H9 (cell line): ENCODE data around the gene FREM2. TPM values are rescaled to one million over a fixed set of nuclear protein-coding genes. Genes with fewer than 3 reads are reported as not detected.

ENCODE experiments used
- DNase-seq: peaks from one replicate; pipeline ENCODE4 v3.0.0-alpha.2; 2017
- H2AFZ ChIP-seq: one replicate; pipeline ENCODE4 v1.6.1; 2013; ENCODE audit warnings: mild to moderate bottlenecking, low read length, control low read depth, moderate library complexity
- H2AK5ac ChIP-seq: 2 replicates; pipeline ENCODE4 v1.6.1; 2013; ENCODE audit warnings: low read length, control low read depth, mixed read lengths; ENCODE audit not compliant: insufficient read length
- H2BK120ac ChIP-seq: one replicate; pipeline ENCODE4 v1.6.1; 2013; ENCODE audit warnings: low read depth, mild to moderate bottlenecking, low read length, control low read depth, inconsistent platforms; ENCODE audit not compliant: poor library complexity, severe bottlenecking
- H2BK12ac ChIP-seq: 2 replicates; pipeline ENCODE4 v1.6.1; 2013; ENCODE audit warnings: low read length, control low read depth, mixed read lengths, low read depth; ENCODE audit not compliant: insufficient read length
- H2BK15ac ChIP-seq: 2 replicates; pipeline ENCODE4 v1.6.1; 2013; ENCODE audit warnings: low read depth, low read length, control low read depth
- H2BK20ac ChIP-seq: one replicate; pipeline ENCODE4 v1.6.1; 2013; ENCODE audit warnings: low read depth, mild to moderate bottlenecking, low read length, control low read depth, inconsistent platforms; ENCODE audit not compliant: poor library complexity, severe bottlenecking
- H2BK5ac ChIP-seq: 2 replicates; pipeline ENCODE4 v1.6.1; 2013; ENCODE audit warnings: low read length, control low read depth, mixed read lengths; ENCODE audit not compliant: insufficient read length
- H3K14ac ChIP-seq: 2 replicates; pipeline ENCODE4 v1.6.1; 2013; ENCODE audit warnings: low read length, control low read depth; ENCODE audit not compliant: insufficient read depth
- H3K18ac ChIP-seq: 2 replicates; pipeline ENCODE4 v1.6.1; 2013; ENCODE audit warnings: low read depth, mild to moderate bottlenecking, mixed read lengths, low read length, control low read depth; ENCODE audit not compliant: insufficient read length
- H3K23ac ChIP-seq: 2 replicates; pipeline ENCODE4 v1.6.1; 2013; ENCODE audit warnings: low read length, control low read depth, mixed read lengths, low read depth; ENCODE audit not compliant: insufficient read length
- H3K23me2 ChIP-seq: 2 replicates; pipeline ENCODE4 v1.6.1; 2013; ENCODE audit warnings: low read depth, mild to moderate bottlenecking, mixed read lengths, low read length, control low read depth; ENCODE audit not compliant: insufficient read length, poor library complexity, severe bottlenecking
- H3K27ac ChIP-seq: 2 replicates; pipeline ENCODE4 v1.5.1; 2013; ENCODE audit warnings: low read length, control low read depth, mixed read lengths, low read depth; ENCODE audit not compliant: insufficient read length
- H3K27me3 ChIP-seq: 2 replicates; pipeline ENCODE4 v1.6.1; 2013; ENCODE audit warnings: low read length, control low read depth, inconsistent platforms; ENCODE audit not compliant: insufficient read depth
- H3K4ac ChIP-seq: 2 replicates; pipeline ENCODE4 v1.6.1; 2013; ENCODE audit warnings: low read depth, mild to moderate bottlenecking, control low read depth, inconsistent platforms, low read length, moderate library complexity
- H3K4me1 ChIP-seq: 2 replicates; pipeline ENCODE4 v1.6.1; 2013; ENCODE audit warnings: low read length, control low read depth, inconsistent platforms; ENCODE audit not compliant: insufficient read depth
- H3K4me2 ChIP-seq: 2 replicates; pipeline ENCODE4 v1.6.1; 2013; ENCODE audit warnings: low read length, control low read depth, mixed read lengths; ENCODE audit not compliant: insufficient read length, insufficient read depth
- H3K56ac ChIP-seq: 2 replicates; pipeline ENCODE4 v1.6.1; 2013; ENCODE audit warnings: low read depth, mild to moderate bottlenecking, mixed read lengths, low read length, control low read depth; ENCODE audit not compliant: insufficient read length
- H3K79me1 ChIP-seq: 2 replicates; pipeline ENCODE4 v1.6.1; 2013; ENCODE audit warnings: low read depth, mild to moderate bottlenecking, moderate library complexity, low read length, control low read depth, inconsistent platforms; ENCODE audit not compliant: insufficient read depth, poor library complexity, severe bottlenecking
- H3K79me2 ChIP-seq: 2 replicates; pipeline ENCODE4 v1.6.1; 2013; ENCODE audit warnings: low read length, control low read depth, inconsistent platforms; ENCODE audit not compliant: insufficient read depth
- H3K9ac ChIP-seq: 2 replicates; pipeline ENCODE4 v1.6.1; 2013; ENCODE audit warnings: low read length, control low read depth, mixed read lengths; ENCODE audit not compliant: insufficient read length; ENCODE audit errors: extremely low read depth
- H3K9me3 ChIP-seq: one replicate; pipeline ENCODE4 v1.6.1; 2013; ENCODE audit warnings: low read depth, low read length, inconsistent platforms; ENCODE audit not compliant: control insufficient read depth
- H3T11ph ChIP-seq: one replicate; pipeline ENCODE4 v1.6.1; 2013; ENCODE audit warnings: mild to moderate bottlenecking, low read length, control low read depth, inconsistent platforms
- H4K20me1 ChIP-seq: one replicate; pipeline ENCODE4 v1.6.1; 2013; ENCODE audit not compliant: control insufficient read depth, insufficient read length, insufficient read depth
- H4K5ac ChIP-seq: 2 replicates; pipeline ENCODE4 v1.6.1; 2013; ENCODE audit warnings: low read depth, mild to moderate bottlenecking, mixed read lengths, low read length, control low read depth; ENCODE audit not compliant: insufficient read length
- H4K8ac ChIP-seq: replicated peaks from 2 replicates; pipeline ENCODE4 v1.6.1; 2013; ENCODE audit warnings: low read length, control low read depth, mixed read lengths, low read depth; ENCODE audit not compliant: insufficient read length
- H4K91ac ChIP-seq: 2 replicates; pipeline ENCODE4 v1.6.1; 2013; ENCODE audit warnings: low read depth, mild to moderate bottlenecking, moderate library complexity, mixed read lengths, low read length, control low read depth; ENCODE audit not compliant: insufficient read length
- H3K27ac Mint-ChIP-seq, 3 experiments: 2 replicates in 2 of 3; 3 replicates in 1 of 3; pipeline ENCODE4 v1.8.0; 2020 to 2021; ENCODE audit warnings: mixed read lengths in 3 of 3, mild to moderate bottlenecking in 1 of 3, moderate library complexity in 1 of 3
- H3K27me3 Mint-ChIP-seq: 2 replicates; pipeline ENCODE4 v1.8.0; 2021; ENCODE audit warnings: low read depth, mild to moderate bottlenecking, moderate library complexity, mixed read lengths
- H3K36me3 Mint-ChIP-seq, 3 experiments: 2 replicates in 2 of 3; 3 replicates in 1 of 3; pipeline ENCODE4 v1.8.0; 2020 to 2021; ENCODE audit warnings: low read depth in 3 of 3, mixed read lengths in 3 of 3; ENCODE audit not compliant: insufficient read depth in 1 of 3
- H3K4me1 Mint-ChIP-seq, 2 experiments: 2 replicates each; pipeline ENCODE4 v1.8.0; 2020; ENCODE audit warnings: mixed read lengths in 2 of 2
- H3K4me3 Mint-ChIP-seq, 2 experiments: 2 replicates in 1 of 2; 3 replicates in 1 of 2; pipeline ENCODE4 v1.8.0; 2020 to 2021; ENCODE audit warnings: mild to moderate bottlenecking in 2 of 2, mixed read lengths in 2 of 2, moderate library complexity in 1 of 2
- H3K9me3 Mint-ChIP-seq, 2 experiments: 2 replicates in 1 of 2; 3 replicates in 1 of 2; pipeline ENCODE4 v1.8.0; 2020; ENCODE audit warnings: mild to moderate bottlenecking in 2 of 2, mixed read lengths in 2 of 2, moderate library complexity in 1 of 2
- CTCF ChIP-seq: fragments of 200-600 bp; sonication (generic); conservative IDR thresholded peaks from 3 replicates; pipeline ENCODE4 v1.8.0; 2021; ENCODE audit warnings: antibody characterized with exemption, mild to moderate bottlenecking
- WGBS: extraction: QIAGEN DNeasy Blood & Tissue Kit; methylation state at CpG from one replicate; pipeline ENCODE4 v1.1.7; 2013; ENCODE audit warnings: missing lambda C conversion rate, low lambda C conversion rate, mixed read lengths; ENCODE audit not compliant: insufficient read length; ENCODE audit errors: extremely low coverage; 5-methylcytosine and 5-hydroxymethylcytosine counted together
- total RNA-seq: library from RNA; stranded (reverse); gene quantifications from 2 replicates; pipeline ENCODE4 v1.2.1, GENCODE V29; 2021

FREM2 gene
- total RNA-seq, 1 experiment from 2014 or later: 16.0 TPM

- H3T11ph ChIP-seq: no peak overlapping the region
- H3K9me3 Mint-ChIP-seq: no peaks in the 10 kb centered on the region
- no peak overlapping the region for H2AFZ ChIP-seq
- H3K23me2 ChIP-seq: no peaks in the 10 kb centered on the region
- no peaks in the 10 kb centered on the region for H3K9me3 ChIP-seq
- DNase-seq: no peak
- no peaks in the 10 kb centered on the region for H3K27me3 ChIP-seq
- no peak for TF ChIP-seq CTCF
- H2BK20ac ChIP-seq: no peak overlapping the region
- H2AK5ac ChIP-seq: no peak overlapping the region
- H3K4me2 ChIP-seq: no peak overlapping the region
- H3K4ac ChIP-seq: no peak overlapping the region
- peaks cover 0 to 8% (median 2%) of the 10 kb centered on the region in 3 experiments; a peak in 4 of 7 replicates for H3K36me3 Mint-ChIP-seq
- no peak overlapping the region for H4K5ac ChIP-seq
- no peaks in the 10 kb centered on the region for H3K79me1 ChIP-seq
- no peak overlapping the region for H3K56ac ChIP-seq
- H3K27me3 Mint-ChIP-seq: no peaks in the 10 kb centered on the region
- H3K14ac ChIP-seq: no peak overlapping the region
- H2BK12ac ChIP-seq: no peak overlapping the region
- no peak overlapping the region for H3K18ac ChIP-seq
- H3K23ac ChIP-seq: no peak overlapping the region
- no peak overlapping the region for H3K4me3 Mint-ChIP-seq
- H4K20me1 ChIP-seq: no peaks in the 10 kb centered on the region
- H4K8ac ChIP-seq: no peak overlapping the region
- H3K4me1 Mint-ChIP-seq: 0 out of 4 replicates have a peak, but pooled peaks cover 0 to 2% of the 10 kb centered on the region in 2 experiments
- H4K91ac ChIP-seq: no peak overlapping the region
- H3K27ac Mint-ChIP-seq: 0 out of 7 replicates have a peak overlapping the region, but pooled peaks of 1 of the 3 experiments have one; percentile 33
- no peak overlapping the region for H3K27ac ChIP-seq
- H2BK5ac ChIP-seq: no peak overlapping the region
- H3K9ac ChIP-seq: no peak overlapping the region
- H2BK15ac ChIP-seq: no peak overlapping the region
- WGBS: no CpG with 5 or more reads among the region's 1 CpG
- no peaks in the 10 kb centered on the region for H3K79me2 ChIP-seq
- no peak overlapping the region for H2BK120ac ChIP-seq
- H3K4me1 ChIP-seq: 0 out of 2 replicates have a peak, but pooled peaks cover 2% of the 10 kb centered on the region
Measured at GRCh38 chr13:38844581-38844980, 157.7 kb downstream of the FREM2 start.
